Measurements from ENCODE around the gene IMPDH2. TPM values are rescaled to one million over a fixed set of nuclear protein-coding genes. Genes with fewer than 3 reads are reported as not detected.

Gene IMPDH2
- total and polyA plus RNA-seq, 2 of the 4 experiments (the other 2 are of a cell fraction): 190 to 296 TPM

DNA sequence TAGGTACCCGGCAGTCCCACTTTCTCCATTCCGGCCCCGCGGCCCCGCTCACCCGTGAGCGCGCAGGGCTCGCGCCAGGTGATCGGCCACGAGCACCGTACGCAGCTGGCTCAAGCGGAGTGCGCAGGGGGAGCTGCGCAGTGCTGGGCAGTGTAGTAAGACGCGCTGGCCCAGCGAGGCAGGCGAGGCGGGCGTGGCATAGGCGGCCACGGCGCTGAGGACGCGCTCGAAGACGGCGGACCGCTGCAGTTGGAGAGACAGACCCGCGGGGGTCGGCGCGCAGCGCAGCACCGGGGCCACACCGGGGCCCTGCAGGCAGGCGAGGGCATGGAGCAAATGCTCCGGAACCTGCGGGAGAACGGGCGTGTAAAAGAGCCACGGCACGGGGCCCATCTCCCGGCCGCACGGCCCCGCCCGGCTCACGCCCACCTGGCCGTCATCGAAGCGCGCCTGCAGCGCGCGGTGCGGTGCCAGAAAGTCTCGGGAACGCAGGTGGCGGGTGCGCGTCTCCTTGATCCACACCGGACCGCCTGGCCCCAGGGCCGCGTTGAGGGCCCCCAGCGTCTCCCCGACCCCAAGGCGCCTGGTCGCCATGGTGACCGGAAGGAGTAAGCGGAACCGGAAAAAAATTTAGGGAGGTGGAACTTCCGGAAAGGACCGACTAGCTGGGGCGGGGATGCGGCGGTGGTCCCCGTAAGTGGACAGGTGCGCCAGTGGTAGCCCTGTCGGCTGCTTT is 11.1 kb downstream of the IMPDH2 start, which contains the start of gene DALRD3:
TSS of gene DALRD3 (minus strand) at position 610 of the 736 bp plus-strand sequence. CDS start at position 594, 16 bp downstream.
- Histone ChIP-seq H2BK15ac (ENCODE audit: low read depth, low read length) (no peak within 1 kb of the TSS), H3K4me1 (ENCODE audit: control insufficient read depth, insufficient read depth, low read length) (peaks cover 11% of the 10 kb centered on the region), H2AFZ (replicated peaks; ENCODE audit: low read length, poor library complexity) (peak within 1 kb of the TSS; percentile 98), H3K56ac (ENCODE audit: extremely low read depth, insufficient read depth, low read length) (peak within 1 kb of the TSS; percentile 51; the same call in 1 of the 2 replicates), H3K9ac (ENCODE audit: low read depth, low read length) (peak within 1 kb of the TSS; percentile 50), H3K4ac (ENCODE audit: low read depth, low read length) (peak within 1 kb of the TSS; percentile 90), H3K14ac (replicated peaks; ENCODE audit: low read depth, low read length) (peak within 1 kb of the TSS; percentile 89), H3K9me3 (ENCODE audit: control insufficient read depth, insufficient read depth, low read length) (no peaks in the 10 kb centered on the region), H3K4me3 (ENCODE audit: insufficient read depth, low read depth, low read length) (peak within 1 kb of the TSS; percentile 95), H3K9me1 (ENCODE audit: insufficient read depth, low read length) (peaks cover 9% of the 10 kb centered on the region), H3K27ac (ENCODE audit: insufficient read depth, low read length) (peak within 1 kb of the TSS; percentile 62), H2AK9ac (replicated peaks; ENCODE audit: low read depth, low read length, poor library complexity) (peak within 1 kb of the TSS; percentile 97), H3K18ac (ENCODE audit: low read depth, low read length) (no peak within 1 kb of the TSS), H4K20me1 (ENCODE audit: insufficient read depth, low read length) (peaks cover 28% of the 10 kb centered on the region), H3K4me2 (ENCODE audit: low read depth, low read length) (peak within 1 kb of the TSS; percentile 96), H3K79me1 (ENCODE audit: low read depth in 1 of 2, low read length in 2 of 2) (peaks cover 23 to 81% of the 10 kb centered on the region in 2 experiments; a peak in 3 of 4 replicates), H3K23ac (ENCODE audit: low read depth, low read length) (peak within 1 kb of the TSS; percentile 58), H4K8ac (ENCODE audit: low read depth in 2 of 2, low read length in 2 of 2) (peak within 1 kb of the TSS; percentile 70 to 98), H3K27me3 (ENCODE audit: control insufficient read depth, insufficient read depth, low read length) (no peaks in the 10 kb centered on the region), H2BK120ac (ENCODE audit: low read depth, low read length) (no peak within 1 kb of the TSS; the same call in 1 of the 2 replicates), H4K5ac (ENCODE audit: low read depth, low read length) (peak within 1 kb of the TSS; percentile 74), H3K36me3 (ENCODE audit: control insufficient read depth, insufficient read depth, low read length) (peaks cover 34% of the 10 kb centered on the region), H2BK5ac (ENCODE audit: low read depth, low read length, poor library complexity, severe bottlenecking) (peak within 1 kb of the TSS; percentile 74), H4K91ac (ENCODE audit: insufficient read depth, low read depth, low read length) (peak within 1 kb of the TSS; percentile 71), H2AK5ac (ENCODE audit: low read depth, low read length) (peak within 1 kb of the TSS; percentile 82), H2BK20ac (ENCODE audit: low read depth, low read length) (no peak within 1 kb of the TSS)
- ATAC-seq (ENCODE audit: low read depth) (peak; percentile 39), DNase-seq (peak; percentile 51)
- intact Hi-C loops (cut with micrococcal nuclease): no loop called here
- POLR2A ChIA-PET (ENCODE audit: unreplicated experiment): interaction anchor here (2.4 kb wide), 1 partner anchor 10 kb away, joined by 13 read pairs; the partner anchor contains the start of gene WDR6
- no TSS peak for BruUV-seq (replicated peaks)
- 1% methylated on average over 72 of the region's 85 CpGs; no CpG with 5 or more reads in 1 of the 2 experiments for WGBS, 2 experiments (ENCODE audit: extremely low coverage in 2 of 2, insufficient read length in 1 of 2)
- in situ Hi-C loops (cut with MboI; ENCODE audit: low sequenced_read_pairs): no loop called here
- TF ChIP-seq MXI1 (IDR thresholded peaks at IDR 0.05; ENCODE audit: borderline replicate concordance, low read depth, low read length) (peak; percentile 93), CHD1 (IDR thresholded peaks at IDR 0.05; ENCODE audit: low read depth, low read length) (no peak), POLR2A (IDR thresholded peaks at IDR 0.05; ENCODE audit: low read depth, low read length) (peak; percentile 55), FOS (IDR thresholded peaks at IDR 0.05; ENCODE audit: low read depth, low read length) (no peak), RCOR1 (IDR thresholded peaks at IDR 0.05; ENCODE audit: insufficient replicate concordance, low read length) (no peak), MAZ (IDR thresholded peaks at IDR 0.05; ENCODE audit: borderline replicate concordance, low read depth, low read length) (peak; percentile 29; the same call in 1 of the 2 replicates), BHLHE40 (IDR thresholded peaks at IDR 0.05; ENCODE audit: low read depth, low read length) (no peak)
- dilution Hi-C loops (cut with HindIII; ENCODE audit: low sequenced_read_pairs, unreplicated experiment): no loop called here
- CTCF ChIA-PET: interaction anchor here (0.8 kb wide), 1 partner anchor 10 kb away, joined by 3 read pairs; the partner anchor contains the start of gene WDR6

Measured in IMR-90 (cell line).